HG02642 (cell line): Measurements from ENCODE around the gene LRMDA.

Experiments used
- ATAC-seq: cut with Tn5 transposase; IDR thresholded peaks from one replicate; pipeline ENCODE4 v1.9.1; 2021; ENCODE audit warnings: mild to moderate bottlenecking; ENCODE audit not compliant: unreplicated experiment, poor library complexity

Gene LRMDA

DNA sequence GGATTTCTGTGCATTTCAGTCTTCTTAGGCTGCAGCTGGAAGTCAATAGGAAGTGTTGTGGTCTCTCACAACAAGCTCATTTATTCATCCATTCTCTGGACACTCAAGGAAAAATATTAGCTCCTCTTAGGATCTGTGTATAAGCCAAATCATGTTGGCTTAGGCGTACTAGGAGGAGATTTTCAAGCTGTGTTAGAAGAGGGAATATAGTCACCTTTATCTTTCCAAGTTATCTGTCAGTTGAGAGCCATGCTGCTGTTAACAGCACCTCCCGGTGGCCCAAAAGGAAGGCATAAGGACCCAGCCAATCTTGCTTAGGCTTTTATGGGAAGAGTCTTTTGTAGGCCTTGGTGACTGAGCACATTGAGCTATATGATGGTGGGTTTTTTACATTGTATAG lies 220.0 kb downstream of the LRMDA start:
- no peak for ATAC-seq

DNA sequence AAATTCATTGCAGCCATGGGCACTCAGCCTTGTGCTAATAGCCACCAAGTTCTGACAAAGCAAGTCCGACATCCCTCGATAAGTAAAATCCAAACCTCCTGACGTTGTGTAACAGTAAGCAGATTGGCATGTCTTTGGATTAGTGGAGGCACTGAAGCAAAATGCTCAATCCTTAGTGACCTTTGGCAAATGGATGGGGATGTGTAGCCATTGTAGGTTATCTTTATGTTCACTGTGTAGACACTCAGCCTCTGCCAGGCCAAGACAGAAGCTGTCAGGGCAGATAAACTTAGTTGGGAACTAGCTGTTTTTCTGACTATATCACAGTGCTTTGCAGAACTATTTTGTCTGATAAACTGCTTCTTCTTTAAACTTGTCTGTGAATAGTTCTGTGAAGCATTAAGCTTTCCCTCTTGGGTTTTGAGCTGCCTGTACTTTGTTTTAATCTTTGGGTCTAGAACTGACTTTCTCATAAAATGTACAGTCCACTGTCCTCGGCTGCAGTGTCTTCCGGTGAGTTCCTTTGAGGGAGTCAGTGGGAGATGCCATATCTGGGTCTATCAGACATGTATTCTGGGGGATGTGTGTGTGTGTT lies 220.8 kb downstream of the LRMDA start:
- ATAC-seq, result no peak

DNA sequence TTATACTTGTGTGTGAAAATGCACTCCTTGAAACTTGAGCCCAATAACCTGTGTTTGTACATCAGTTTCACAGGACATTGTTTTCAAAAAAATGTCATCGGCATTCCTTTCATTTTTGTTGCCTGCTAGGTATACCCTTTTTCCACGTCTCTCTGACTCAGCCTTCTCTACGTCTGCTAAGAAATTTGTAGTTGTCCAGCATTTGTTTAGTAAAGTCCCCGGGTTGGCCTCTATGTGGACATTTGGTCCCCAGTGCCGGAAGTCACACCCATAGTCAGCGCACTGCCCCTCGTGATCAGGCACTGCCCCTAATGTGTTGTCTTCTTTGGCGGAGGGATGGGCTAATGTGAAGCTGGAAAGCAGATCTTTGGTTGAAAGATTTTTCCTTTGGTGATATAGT lies 222.3 kb downstream of the LRMDA start:
- ATAC-seq, result no peak

DNA sequence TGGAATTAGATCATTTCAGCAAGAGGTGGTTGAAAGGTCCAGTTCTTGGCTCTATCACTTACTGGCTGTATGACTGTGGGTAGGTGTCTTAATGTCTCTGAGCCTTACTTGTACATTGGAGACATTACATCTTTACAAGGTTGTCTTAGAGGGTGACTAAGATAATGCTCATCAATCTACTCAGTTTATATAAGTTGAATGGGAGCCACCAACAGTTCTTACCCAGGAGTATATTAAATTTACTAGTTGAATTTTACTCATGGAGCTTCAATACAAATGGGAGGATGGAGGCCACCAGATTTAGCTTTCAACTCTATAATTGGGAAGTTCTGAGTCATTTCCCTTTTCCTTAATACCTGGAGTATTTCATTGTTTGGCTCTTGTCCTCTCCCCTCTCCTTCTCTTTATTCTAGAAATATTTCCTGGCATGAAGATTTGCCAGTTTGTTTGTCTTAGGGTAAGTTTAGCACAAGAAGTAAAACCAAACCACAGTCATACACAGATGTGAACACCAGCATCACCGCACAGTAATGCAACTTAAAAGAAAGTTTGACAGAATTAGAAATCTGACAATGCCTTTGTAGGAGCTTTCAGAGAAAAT lies 222.8 kb downstream of the LRMDA start:
- no peak for ATAC-seq

DNA sequence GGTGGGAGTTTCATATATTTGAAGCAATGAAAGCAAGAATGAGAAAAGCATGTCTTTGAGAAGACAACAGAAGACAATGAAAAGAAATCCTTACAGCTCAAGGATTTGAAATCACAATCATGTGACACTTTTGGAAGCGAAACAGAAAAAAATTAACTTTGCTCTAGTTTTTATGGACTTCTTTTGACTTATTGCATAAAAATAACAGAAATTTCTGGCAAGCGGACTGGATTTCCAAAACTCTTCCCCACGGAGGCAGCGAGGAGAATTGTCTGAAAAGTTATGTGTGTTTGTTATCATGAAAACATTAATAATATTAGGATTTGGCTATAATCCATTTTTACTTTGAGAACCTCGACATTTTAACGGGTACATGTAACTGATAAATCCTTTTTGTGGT lies 223.3 kb downstream of the LRMDA start:
- no peak for ATAC-seq

DNA sequence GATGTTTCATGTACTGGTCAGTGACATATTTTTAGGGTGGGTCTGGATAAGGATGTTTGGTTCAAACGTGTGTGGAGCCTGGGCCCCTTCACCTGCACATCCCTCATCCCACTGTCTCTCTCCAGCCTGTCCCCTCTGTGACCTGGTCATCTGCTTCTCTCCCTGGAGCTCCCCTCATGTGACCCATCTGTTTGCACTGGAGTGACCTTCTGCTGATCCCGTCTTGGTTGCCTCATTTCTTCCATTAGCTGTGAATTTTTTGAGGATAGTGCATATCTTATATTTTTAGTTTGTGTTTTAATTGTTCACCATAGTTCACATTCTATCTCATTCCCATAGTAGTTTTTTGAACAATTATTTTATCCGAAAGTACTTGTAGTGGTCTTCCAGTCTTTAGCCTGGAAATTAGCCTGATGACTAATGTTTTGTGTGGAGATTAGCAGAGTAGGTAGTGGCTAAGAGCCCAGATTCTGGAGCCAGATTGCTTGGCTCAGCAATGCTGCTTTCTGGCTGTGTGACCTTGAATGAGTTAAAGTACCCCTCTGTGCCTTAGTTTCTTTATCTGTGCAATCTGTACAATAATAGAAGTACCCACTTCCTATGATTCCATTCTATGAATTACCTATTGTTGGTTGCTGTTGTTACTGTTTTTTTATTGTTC lies 224.5 kb downstream of the LRMDA start:
- ATAC-seq, result no peak

DNA sequence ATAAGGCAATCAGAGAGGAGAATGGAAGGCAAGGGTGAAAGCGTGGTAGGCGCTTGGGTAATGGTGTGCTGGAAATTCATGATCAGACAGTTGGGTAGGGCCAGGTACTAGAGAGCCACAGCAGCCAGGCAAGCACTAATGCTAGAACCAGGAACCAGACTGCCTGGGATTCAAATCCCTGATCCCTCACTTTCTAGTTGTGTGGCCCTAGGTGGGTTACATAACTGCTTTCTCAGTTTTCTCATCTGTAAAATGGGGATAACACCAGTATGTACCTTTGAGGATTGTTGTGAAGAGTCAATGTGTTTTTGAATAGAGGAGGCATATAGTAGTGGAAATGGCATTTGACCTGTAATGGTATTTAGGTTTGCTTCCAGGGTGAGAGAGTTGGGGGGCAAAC lies 225.9 kb downstream of the LRMDA start:
- no peak for ATAC-seq

DNA sequence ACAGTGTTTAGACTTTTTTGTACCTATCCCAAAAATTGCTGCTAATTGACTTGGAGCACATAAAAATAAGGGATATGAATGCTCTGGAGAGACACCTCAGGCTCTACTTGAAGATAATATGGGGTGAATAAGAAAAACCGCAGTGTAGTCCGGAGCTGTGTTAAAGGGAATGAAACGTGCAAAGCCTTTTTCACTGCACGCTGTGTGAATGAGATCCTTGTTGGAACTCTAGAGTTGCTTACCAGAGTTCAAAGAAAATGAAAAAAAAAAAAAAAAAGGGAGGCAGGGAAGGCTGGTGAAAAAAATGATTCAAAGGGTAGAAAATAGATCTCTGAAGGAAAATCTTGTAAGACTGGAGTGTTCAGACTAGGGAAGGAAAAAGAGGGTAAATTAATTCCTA lies 226.6 kb downstream of the LRMDA start:
- ATAC-seq, result no peak

DNA sequence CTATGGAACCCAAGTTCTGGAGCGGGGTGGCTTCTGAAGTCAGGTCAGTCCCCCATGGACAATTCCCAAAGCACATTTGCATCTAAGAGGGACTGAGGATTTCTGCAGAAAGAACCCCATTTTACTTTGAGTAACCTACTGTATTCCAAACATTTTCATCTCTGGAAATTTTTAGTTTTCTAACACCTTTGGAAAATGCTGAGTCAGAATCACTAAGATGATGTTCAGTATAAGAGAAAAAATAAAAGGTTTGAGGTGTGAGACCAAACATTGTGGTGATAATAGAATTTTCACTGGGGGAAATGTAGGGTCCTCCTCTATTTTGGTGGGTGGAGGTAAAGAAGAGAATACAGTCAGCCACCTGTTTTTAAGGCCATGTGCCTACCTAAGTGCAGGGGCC lies 227.1 kb downstream of the LRMDA start:
- no peak for ATAC-seq

DNA sequence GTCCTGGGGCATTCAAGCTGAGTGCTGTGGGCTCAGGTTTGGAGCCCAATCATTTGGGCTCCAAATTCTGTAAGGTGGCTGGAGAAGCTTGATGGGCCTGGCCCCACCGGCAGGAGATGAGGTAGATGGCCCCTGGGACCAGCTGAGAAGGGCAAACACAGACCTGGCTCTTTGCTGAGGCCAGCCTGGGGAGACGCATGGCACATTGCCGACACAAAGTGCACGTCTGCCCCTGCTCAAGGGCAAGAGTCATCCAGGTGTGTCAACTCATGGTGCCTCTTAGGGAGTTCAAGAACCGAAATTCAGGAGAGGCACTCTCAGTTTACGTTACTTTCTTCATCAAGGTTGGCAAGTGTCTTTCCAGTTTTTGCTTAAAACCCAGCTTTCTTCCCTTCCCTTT lies 227.5 kb downstream of the LRMDA start:
- no peak for ATAC-seq

DNA sequence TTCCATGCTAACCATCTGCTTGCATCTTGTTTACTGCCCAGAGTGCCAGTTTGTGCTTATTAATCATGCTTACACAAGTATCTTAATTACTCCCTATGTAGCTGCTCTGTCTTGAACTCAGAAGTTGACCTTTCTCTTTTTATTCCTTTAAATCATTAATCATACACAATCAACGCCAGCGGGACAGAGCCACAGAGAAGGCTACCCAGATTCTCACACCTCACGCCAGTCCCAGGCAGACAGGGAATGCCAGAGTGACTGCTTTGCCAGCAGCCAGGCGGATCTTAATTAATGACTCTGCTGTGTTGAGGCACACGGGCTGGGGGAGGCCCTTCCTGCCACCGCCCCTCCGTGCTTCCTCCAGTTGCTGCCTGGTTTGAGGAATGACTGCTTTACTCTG lies 229.4 kb downstream of the LRMDA start:
- ATAC-seq, result no peak

DNA sequence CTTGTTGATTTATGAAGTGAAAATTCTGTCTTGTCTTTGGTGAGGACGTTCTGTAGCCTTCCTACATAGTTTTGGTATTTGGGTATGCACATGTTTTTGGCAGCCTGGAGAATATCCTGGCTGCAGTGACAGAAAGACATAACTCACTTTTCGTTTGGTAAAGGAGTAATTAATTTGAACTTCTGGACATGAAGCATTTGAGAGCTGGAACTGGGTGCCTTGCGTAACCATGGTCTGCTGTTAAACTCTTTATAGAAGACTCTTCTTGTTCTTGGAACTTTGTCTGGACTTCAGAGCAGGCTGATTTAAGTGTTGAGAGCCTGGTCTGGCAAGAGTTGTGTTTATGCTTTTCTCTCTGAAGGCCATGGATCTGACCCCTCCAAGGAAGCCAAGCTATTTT lies 231.3 kb downstream of the LRMDA start:
- no peak for ATAC-seq

DNA sequence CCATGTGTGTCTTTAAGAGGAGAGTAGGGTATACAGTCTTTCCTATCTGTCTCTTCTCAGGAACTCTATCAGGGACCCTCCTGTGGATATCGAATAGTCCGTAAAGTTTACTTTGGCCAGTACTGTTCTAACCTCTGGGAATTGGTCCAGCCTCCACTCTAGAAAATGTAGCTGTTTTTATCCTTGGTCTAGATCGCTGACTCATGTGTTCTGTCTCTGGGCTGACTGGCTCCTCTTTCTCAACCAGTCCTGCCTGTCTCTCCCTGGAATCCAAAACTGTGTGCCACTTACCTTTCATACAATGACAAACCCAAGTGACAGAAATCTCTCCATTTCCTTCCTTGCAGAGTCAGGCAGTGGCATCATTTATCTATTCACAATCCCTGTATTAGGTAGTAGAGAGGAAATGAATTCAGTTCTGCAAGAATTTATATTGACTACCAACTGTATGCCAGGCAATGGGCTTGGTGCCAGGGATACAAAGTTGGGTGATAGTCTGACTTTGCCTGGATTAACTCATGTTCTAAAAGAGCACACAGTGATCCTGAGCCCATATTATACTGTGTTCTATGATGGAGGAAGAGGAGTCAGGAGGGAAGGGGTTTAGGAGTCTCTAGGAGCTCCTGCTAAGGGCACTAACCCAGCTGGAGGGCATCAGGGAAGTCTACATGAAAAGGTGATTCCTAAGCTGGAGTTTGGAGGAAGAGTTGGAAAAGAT lies 232.7 kb downstream of the LRMDA start:
- no peak for ATAC-seq

DNA sequence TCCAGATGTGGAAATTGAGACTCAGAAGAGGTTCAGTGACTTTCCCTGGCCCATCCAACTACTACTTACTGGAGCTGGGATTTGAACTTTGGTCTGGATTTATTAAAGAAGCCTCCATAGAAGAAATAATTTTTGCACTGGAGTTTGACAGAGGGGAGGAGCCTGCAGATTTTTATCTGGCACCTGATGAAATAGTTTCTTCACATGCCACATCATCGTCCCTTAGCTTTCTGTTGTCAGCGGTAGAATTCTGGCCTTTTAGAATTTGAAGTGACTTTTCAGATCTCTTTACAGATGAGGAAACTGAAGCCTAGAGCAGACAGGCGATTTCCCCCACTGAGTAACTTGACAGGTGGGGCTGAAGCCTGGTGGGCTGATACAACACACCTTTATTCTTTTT lies 233.5 kb downstream of the LRMDA start:
- no peak for ATAC-seq

DNA sequence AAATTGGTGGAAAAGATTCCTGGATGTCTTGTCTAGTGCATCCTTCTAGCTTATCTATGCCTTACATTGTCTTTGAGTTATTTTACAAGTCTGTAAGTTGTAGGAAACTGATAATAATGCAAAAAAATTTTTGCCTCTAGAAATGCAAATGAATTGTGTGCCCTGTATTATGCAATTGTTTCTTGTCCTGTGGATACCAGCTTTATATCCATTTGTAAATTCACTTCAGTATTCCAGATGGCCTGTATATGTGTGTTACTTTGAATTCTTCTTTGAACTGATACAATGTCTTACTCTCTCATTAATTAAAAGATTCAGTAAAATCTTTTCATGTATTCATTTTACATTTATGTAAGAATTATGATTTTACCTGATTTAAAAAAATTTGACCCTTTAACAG lies 234.3 kb downstream of the LRMDA start:
- no peak for ATAC-seq

DNA sequence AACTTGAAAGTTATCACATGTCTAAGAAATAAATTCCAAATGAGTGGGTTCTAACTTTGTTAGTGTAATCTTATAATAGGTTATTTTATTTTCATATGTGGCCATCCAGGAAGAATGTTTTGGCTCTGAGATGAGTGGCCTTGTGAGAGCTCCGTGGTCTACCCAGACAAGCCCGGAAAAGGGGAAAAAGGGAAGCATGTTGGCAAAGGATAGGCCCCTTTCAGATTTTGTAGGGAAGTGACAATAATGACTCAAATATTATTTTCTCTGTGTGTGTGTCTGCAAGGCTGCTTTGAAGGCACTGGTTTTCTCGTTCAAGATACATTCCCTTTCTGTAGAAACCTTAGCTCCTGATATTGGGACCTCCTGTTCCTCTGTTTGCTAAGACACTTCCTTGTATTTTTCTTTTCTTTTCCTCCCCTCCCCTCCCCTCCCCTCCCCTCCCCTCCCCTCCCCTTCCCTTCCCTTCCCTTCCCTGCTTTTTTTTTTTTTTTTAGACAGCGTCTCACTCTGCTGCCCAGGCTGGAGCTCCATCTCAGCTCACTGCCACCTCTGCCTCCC lies 240.8 kb downstream of the LRMDA start:
- ATAC-seq, result no peak

DNA sequence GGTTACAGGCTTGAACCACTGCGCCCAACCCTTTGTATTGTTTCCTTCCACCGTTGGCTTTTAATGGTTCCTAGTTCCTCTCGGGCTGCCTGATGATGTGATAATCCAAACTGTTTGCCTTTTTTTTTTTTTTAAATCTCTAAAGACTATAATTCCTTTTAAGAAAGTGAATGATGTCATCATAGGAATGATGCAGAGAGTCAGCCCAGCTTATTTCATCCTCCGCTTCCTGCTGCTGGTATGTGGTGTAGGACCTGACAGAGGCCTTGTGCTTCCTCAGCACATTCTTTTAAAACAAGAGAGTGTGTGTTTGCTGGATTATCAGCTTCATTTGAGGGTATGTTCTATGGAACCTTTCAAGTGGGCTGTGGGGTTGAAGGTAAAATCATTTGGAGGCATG lies 241.4 kb downstream of the LRMDA start:
- ATAC-seq, result no peak

DNA sequence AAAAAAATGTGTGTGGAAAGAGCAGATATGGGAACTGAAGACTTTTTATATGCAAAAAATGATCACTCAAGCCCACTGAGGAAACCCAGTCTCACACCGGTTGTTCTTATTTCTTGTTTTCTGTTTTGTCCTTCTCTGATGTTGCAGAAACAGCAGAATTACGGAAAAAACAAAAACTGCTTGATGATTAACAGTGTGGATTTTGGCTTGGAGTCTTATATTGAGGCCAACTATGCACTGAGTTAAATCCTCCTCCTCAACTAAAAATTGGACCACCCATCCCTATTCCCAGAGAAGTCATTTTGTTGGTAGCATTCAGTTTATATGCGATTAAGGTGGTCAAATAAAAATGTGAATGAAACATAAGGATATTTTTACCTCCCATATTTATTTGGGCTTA lies 246.1 kb downstream of the LRMDA start:
- ATAC-seq, result no peak

DNA sequence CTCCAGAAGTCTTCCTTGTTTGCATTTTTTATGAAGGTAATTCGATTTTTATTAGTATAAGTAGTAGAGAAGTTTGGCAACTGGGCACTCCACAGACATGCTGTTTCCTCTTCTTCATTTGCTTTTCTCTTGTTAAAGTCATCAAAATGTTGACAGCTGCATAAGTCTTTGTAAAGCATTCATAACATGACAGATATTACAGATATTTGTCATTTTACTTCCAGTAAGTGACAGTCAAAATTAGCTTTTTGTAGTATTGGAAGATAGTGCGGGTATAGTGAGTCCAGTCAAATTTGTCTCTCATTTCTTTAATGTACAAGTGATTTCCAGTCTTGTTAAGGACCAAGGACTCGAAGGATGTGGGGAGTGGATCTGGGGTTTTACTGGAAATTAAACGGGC lies 247.1 kb downstream of the LRMDA start:
- ATAC-seq, result no peak

DNA sequence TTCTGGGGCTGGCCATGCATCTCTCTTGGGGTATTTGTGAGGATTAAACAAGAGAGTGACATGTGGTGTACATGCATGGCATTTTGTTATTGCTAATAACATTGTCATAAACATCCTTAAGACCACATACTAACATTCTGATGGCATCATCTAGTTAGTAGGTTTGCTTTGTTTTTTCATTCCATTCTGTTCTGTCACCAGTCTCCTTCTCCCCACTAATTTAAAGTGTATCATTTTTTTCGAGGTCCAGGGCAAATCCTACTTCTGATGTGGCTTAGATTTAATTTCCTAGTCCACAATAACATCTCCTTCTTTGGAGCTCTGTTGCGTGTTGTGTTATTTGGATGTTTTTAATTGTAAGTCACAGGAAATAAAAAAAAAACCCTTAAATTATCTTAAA lies 248.1 kb downstream of the LRMDA start:
- ATAC-seq, result no peak

DNA sequence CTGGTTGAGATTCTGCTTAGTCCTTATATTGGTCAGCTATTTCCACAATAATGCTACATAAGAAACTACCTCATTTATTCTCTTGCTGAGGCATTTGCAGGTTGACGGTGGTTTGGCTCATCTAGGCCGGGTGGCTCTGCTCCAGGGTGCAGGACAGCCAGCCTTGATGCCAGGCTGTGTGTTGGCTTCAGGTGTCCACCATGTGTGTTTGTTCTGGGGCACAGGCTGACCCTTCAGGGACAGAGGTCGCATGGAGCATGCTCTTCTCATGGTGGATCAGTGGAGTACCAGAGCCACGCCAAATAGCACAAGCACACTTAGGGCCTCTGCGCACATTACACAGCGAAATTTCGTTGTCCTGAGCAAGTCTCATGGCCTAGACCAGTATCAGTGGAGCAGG lies 249.9 kb downstream of the LRMDA start:
- ATAC-seq, result no peak
